ENCODE data around the gene IDE. TPM values are rescaled to one million over a fixed set of nuclear protein-coding genes. Genes with fewer than 3 reads are reported as not detected.

IDE gene
- total and polyA plus RNA-seq, 9 of the 15 experiments (the other 6 are each of a cell fraction or from before 2014, with no cell fraction given), result 10.2 to 50.6 (median 33.2) TPM

DNA sequence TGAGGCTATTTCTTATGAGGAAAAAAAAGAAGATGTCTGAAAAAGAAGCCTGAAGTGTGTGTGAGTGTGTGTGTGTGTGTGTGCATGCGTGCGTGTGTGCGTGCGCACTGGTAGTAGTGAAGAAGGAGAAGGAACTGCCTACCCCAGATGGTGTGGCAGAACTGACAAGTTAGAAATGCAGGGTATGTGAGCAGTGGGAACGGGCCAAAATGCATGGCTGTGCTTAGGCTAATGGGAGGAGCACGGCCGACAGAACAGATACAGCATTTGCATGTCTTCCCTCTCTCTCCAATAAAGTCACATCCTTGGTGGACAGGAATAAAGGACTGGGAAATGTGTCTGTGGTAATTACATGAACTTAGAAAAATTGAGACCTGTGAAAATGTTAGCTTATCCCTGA is 94.3 kb downstream of the IDE start:
- ChIA-PET CTCF (ENCODE audit: low intra/inter-chr PET ratio) (no interaction called here), POLR2A (no interaction called here)
- in situ Hi-C loops (cut with MboI) (no loop called here), intact Hi-C loops (cut with micrococcal nuclease) (no loop called here)
- TF ChIP-seq, protein P1, sequence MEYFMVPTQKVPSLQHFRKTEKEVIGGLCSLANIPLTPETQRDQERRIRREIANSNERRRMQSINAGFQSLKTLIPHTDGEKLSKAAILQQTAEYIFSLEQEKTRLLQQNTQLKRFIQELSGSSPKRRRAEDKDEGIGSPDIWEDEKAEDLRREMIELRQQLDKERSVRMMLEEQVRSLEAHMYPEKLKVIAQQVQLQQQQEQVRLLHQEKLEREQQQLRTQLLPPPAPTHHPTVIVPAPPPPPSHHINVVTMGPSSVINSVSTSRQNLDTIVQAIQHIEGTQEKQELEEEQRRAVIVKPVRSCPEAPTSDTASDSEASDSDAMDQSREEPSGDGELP (CRISPR knock-in tag; IDR thresholded peaks at IDR 0.05; ENCODE audit: borderline replicate concordance), result no peak
- TF ChIP-seq, protein P2, sequence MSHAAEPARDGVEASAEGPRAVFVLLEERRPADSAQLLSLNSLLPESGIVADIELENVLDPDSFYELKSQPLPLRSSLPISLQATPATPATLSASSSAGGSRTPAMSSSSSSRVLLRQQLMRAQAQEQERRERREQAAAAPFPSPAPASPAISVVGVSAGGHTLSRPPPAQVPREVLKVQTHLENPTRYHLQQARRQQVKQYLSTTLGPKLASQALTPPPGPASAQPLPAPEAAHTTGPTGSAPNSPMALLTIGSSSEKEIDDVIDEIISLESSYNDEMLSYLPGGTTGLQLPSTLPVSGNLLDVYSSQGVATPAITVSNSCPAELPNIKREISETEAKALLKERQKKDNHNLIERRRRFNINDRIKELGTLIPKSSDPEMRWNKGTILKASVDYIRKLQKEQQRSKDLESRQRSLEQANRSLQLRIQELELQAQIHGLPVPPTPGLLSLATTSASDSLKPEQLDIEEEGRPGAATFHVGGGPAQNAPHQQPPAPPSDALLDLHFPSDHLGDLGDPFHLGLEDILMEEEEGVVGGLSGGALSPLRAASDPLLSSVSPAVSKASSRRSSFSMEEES (CRISPR knock-in tag; IDR thresholded peaks at IDR 0.05), result no peak
- no peak for TF ChIP-seq XRCC3 (IDR thresholded peaks at IDR 0.05)
- no peak for TF ChIP-seq TCF7 (IDR thresholded peaks at IDR 0.05; ENCODE audit: borderline replicate concordance)
- no peak for TF ChIP-seq ZNF57 (CRISPR knock-in tag; IDR thresholded peaks at IDR 0.05)
- TF ChIP-seq CBFA2T3 (IDR thresholded peaks at IDR 0.05), result no peak
- no peak for TF ChIP-seq BDP1 (IDR thresholded peaks at IDR 0.05; ENCODE audit: insufficient read depth, insufficient read length)
- TF ChIP-seq BACH1 (tag; IDR thresholded peaks at IDR 0.05), result no peak
- no peak for TF ChIP-seq PYGO2 (tag; IDR thresholded peaks at IDR 0.05)
- no peak for TF ChIP-seq ETV5 (CRISPR knock-in tag; IDR thresholded peaks at IDR 0.05; ENCODE audit: low read depth)
- TF ChIP-seq FIP1L1 (IDR thresholded peaks at IDR 0.05; ENCODE audit: low read depth, low read length, poor library complexity, severe bottlenecking), result no peak
- TF ChIP-seq PTBP1 (IDR thresholded peaks at IDR 0.05; ENCODE audit: low read depth, low read length), result no peak
- TF ChIP-seq ZBED1 (IDR thresholded peaks at IDR 0.05), result no peak
- TF ChIP-seq, protein P3, sequence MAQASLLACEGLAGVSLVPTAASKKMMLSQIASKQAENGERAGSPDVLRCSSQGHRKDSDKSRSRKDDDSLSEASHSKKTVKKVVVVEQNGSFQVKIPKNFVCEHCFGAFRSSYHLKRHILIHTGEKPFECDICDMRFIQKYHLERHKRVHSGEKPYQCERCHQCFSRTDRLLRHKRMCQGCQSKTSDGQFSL (CRISPR knock-in tag; IDR thresholded peaks at IDR 0.05), result no peak
- TF ChIP-seq, protein P3 (tag; IDR thresholded peaks at IDR 0.05), result no peak
- no peak for TF ChIP-seq SREBF2 (CRISPR knock-in tag; IDR thresholded peaks at IDR 0.05)
- no peak for TF ChIP-seq EZH2 (IDR thresholded peaks at IDR 0.05; ENCODE audit: borderline replicate concordance, low read depth, low read length)
- TF ChIP-seq ZNF586 (CRISPR knock-in tag; conservative IDR thresholded peaks at IDR 0.05), result no peak
- TF ChIP-seq, protein P4, sequence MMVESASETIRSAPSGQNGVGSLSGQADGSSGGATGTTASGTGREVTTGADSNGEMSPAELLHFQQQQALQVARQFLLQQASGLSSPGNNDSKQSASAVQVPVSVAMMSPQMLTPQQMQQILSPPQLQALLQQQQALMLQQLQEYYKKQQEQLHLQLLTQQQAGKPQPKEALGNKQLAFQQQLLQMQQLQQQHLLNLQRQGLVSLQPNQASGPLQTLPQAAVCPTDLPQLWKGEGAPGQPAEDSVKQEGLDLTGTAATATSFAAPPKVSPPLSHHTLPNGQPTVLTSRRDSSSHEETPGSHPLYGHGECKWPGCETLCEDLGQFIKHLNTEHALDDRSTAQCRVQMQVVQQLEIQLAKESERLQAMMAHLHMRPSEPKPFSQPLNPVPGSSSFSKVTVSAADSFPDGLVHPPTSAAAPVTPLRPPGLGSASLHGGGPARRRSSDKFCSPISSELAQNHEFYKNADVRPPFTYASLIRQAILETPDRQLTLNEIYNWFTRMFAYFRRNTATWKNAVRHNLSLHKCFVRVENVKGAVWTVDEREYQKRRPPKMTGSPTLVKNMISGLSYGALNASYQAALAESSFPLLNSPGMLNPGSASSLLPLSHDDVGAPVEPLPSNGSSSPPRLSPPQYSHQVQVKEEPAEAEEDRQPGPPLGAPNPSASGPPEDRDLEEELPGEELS (CRISPR knock-in tag; IDR thresholded peaks at IDR 0.05; ENCODE audit: borderline replicate concordance), result no peak
- no peaks in the 10 kb centered on the region for H3K9me3 ChIP-seq (replicated peaks; ENCODE audit: control insufficient read depth, insufficient read depth, low read depth, low read length)
- DNase-seq (ENCODE audit: extremely low read depth in 1 of 4, low spot score in 3 of 4) (no peak), ATAC-seq (no peak), FAIRE-seq (no peak)
- H3K36me3 ChIP-seq (ENCODE audit: control insufficient read depth, insufficient read depth, low read length), result peaks cover 52% of the 10 kb centered on the region
- no peaks in the 10 kb centered on the region for H3K79me2 ChIP-seq (ENCODE audit: control insufficient read depth, insufficient read depth, low read length)
- BruUV-seq (replicated peaks), result no TSS peak
- no peaks in the 10 kb centered on the region for H3K9me1 ChIP-seq (ENCODE audit: control insufficient read depth, insufficient read depth, low read length)
- no peaks in the 10 kb centered on the region for H3K4me1 ChIP-seq (replicated peaks in 1 of 2; ENCODE audit: control insufficient read depth in 2 of 2, insufficient read depth in 2 of 2, low read length in 2 of 2)
- no peak overlapping the region for H2AFZ ChIP-seq (ENCODE audit: low read depth, low read length)
- no peak overlapping the region for H3K4me2 ChIP-seq (ENCODE audit: insufficient read depth, low read length)
- H3K27me3 ChIP-seq (ENCODE audit: control insufficient read depth in 2 of 2, insufficient read depth in 2 of 2, low read length in 2 of 2), result no peaks in the 10 kb centered on the region
- WGBS (ENCODE audit: insufficient coverage, low coverage, missing lambda C conversion rate), result 95% methylated on average over 3 of the region's 7 CpGs
- H3K27ac ChIP-seq (ENCODE audit: extremely low read depth, low read depth, low read length), result no peak overlapping the region
- H4K20me1 ChIP-seq (replicated peaks; ENCODE audit: control insufficient read depth, insufficient read depth, low read length), result no peaks in the 10 kb centered on the region
- no peak overlapping the region for H3K4me3 ChIP-seq
- no peak overlapping the region for H3K9ac ChIP-seq (ENCODE audit: insufficient read depth in 1 of 2, low read depth in 2 of 2, low read length in 2 of 2)

Data from K562 (cell line).